ENCODE measurements around the gene SYNDIG1.

The SYNDIG1 gene

GRCh38 chr20:24694157-24694726 is 224.8 kb downstream of the SYNDIG1 start:
- DNase-seq (ENCODE audit: low read depth) = no peak

GRCh38 chr20:24694727-24695528 is 225.5 kb downstream of the SYNDIG1 start:
- peak; percentile 27 for DNase-seq (ENCODE audit: low read depth)

- no peak for DNase-seq (ENCODE audit: low read depth)
These were observed 226.2 kb downstream of the SYNDIG1 start for GRCh38 chr20:24695529-24696225.

GRCh38 chr20:24696396-24696795 is 227.0 kb downstream of the SYNDIG1 start:
- DNase-seq (ENCODE audit: low read depth) = no peak

- no peak for DNase-seq (ENCODE audit: low read depth)
These were observed 228.0 kb downstream of the SYNDIG1 start for GRCh38 chr20:24697411-24697810.

DNA sequence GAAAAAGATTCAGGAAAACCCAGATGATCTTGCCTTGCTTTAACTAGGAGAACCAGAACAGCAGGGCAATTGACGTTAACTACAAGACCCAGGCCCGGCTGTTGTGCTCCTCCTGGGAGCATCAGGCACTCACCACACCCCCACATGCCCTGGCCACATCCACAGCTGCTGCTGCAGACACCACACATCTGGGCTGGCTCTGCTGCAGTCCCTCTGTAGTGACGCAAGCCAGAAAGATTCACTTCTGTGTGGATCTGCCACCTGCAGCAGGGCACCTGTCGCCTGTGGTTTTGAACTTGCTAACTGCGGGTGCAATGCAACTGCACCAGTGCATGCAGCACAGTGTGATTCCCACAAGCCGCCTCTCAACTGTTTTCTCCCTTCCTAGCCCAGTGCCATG is 228.8 kb downstream of the SYNDIG1 start:
- no peak for DNase-seq (ENCODE audit: low read depth)

- DNase-seq (ENCODE audit: low read depth) = no peak
These were observed 229.3 kb downstream of the SYNDIG1 start for GRCh38 chr20:24698706-24699206.

DNA sequence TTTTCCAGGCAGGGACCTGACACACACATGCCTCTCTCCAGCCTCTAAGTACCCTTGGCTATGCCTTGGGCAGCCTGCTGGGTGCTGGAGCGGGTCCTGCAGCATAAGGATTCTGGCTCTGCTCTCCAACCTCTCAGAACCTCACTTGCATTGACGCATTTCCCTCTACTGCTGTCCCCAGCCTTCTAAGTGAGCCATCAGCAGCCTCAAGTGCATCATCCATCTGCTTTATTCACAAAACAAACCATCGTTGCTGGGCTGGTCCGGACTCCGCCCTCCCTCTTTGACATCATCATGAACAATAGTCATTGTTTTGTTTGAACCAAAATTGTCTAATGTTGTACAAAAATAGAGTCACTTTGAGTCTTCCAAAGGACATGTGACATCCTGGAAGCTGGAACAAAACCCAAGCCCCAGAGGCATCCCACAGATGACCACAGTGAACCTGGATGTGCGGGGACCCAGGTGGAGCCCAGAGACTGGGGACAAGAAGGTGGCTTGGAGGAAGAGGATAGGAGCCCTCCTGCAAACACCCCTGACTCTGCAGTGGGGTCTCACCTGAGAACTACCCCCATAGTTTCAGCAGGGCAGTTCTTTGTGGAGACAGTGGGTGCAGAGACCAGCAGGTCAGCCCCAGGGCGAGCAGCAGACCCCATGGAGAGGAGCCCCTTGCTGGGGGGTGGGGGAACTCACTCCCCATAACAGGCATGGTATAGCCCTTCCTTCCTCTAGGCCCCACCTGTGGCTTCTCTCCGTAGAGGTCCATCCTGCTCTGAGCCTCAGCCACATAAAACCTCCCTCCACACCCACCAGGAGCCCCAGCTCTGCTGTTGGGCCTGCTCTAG is 230.1 kb downstream of the SYNDIG1 start:
- DNase-seq (ENCODE audit: low read depth) = no peak

- no peak for DNase-seq (ENCODE audit: low read depth)
These were observed 230.9 kb downstream of the SYNDIG1 start for GRCh38 chr20:24700166-24700860.

DNA sequence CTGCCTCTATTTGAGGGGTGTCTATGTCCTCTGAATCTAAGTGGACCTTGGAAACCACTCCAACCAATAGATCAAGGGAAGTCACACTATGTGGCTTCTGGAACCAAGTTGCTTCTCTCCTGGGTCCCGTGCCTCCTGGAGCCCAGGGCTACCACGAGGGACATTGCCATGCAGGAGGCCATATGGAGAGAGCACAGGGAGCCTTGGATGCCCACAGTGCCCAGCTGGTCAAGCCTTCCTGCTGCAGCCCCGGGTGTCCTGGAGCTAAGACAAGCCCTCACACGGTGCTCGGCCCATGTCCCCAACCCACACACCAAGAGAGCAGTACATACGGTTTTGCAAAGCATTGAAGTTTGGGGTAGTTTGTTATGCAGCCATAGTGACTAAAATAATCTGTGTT is 231.6 kb downstream of the SYNDIG1 start:
- DNase-seq (ENCODE audit: low read depth) = no peak

GRCh38 chr20:24701668-24702067 is 232.2 kb downstream of the SYNDIG1 start:
- DNase-seq (ENCODE audit: low read depth) = no peak

DNA sequence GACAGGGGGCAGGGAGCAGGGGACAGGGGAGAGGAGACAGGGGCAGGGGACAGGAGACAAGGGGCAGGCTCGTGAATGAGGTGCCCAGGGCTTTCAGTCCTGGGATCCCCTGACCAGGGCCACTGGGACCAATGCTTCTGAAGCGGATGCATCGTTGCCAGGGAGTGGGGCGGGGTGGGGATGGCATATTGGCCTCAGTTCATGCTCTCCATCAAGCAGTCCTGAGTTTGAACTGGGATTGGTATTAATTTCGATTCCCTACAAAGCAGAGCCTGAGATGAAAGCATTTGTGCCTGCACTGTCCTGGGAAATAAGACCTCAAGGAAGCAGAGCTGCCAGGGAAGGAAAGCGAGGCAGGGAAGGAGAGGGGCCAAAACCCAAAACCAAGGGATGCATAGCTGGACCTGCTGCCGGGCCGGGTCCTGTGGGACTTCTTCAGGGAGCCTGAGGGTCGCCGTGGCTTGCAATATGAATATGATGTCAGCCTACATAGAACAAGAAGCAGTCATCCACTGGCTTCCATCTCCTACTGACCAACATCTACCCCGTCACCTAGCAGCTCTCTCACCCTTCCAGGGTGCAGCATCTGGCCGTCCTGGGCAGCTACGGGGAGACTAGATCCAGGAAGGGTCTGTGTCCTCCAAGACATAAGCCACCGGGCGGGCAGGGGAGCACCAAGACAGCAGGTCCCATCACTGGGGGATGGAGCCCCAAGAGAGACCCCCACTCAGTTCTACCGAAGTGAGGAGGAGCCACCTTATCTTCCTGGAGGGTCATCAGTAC is 233.3 kb downstream of the SYNDIG1 start:
- DNase-seq (ENCODE audit: low read depth) = no peak

DNA sequence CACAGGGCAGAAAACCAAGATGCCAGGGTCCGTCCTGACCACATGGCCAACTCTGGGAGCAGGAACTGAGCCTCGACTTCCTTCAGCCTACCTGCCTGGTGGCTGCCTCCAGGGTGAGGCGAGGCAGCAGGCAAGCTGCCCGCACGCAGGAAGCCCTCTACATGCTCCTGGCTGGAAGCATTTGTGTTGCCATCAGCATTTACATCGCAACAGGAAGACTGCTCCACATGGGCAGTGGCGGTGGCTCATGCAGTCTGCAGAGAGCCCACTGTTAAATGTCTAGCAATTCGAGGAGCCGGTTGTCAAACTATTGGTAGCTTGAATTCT is 233.8 kb downstream of the SYNDIG1 start:
- DNase-seq (ENCODE audit: low read depth) = no peak

GRCh38 chr20:24704899-24705298 is 235.5 kb downstream of the SYNDIG1 start:
- DNase-seq (ENCODE audit: low read depth) = no peak

GRCh38 chr20:24705486-24705885 is 236.1 kb downstream of the SYNDIG1 start:
- DNase-seq (ENCODE audit: low read depth) = peak; percentile 55

DNA sequence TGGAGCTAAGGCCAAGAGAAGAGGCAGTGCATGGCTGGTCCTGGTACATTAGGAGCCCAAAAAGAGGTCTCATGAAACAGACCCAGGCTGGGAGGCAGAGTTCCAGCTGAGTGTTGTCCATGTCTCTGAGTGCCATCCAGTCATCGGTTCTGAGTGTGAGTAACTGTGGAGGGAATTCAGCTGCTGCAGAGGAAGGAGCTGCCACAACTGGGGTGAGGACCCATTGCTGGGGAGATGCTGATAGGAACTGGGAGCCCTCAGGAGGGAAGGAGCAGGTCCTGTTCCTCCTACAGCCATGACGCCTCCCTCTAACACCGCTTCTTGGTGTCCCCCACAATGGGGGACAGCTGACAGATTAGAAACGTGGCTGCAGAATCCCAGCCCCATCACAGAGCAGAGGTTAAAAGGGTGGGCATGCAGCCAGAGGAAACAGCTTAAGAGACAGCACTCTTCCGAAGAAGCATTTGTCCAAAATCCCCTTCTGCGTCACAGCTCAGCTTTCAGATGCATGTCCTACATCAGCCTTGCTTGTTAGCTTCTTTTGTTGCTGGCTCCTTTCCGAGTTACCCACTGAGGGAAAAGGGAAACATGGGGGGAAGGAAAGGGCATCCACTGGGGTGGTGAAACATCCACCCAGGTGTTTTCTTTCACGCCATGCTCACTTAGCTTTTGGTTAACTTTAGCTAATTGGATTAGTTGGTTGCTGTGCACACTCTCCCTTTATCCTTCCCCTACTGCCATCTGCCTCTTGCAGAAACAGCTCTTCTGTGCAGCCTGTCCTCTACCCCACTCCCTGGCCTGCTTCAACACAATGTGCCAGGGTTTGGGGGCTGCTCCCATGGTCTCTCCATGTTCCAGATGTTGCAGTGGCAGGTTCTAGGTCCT is 239.2 kb downstream of the SYNDIG1 start:
- DNase-seq (ENCODE audit: low read depth) = no peak
